ENCODE measurements around the gene TRPM8.

GRCh38 chr2:233912691-233913423, 4.3 kb upstream of the TRPM8 start:
- TF ChIP-seq POLR2A (IDR thresholded peaks at IDR 0.05), result no peak
- TF ChIP-seq CTCF (IDR thresholded peaks at IDR 0.05), result no peak

All from sigmoid colon (tissue), 3 donors.